Midbrain (tissue), 1 donor: ENCODE results near the gene ZBTB1.

Experiments
- DNase-seq: peaks from one replicate; lab custom pipeline; 2025; lab: John Stamatoyannopoulos, UW

The ZBTB1 gene, protein sequence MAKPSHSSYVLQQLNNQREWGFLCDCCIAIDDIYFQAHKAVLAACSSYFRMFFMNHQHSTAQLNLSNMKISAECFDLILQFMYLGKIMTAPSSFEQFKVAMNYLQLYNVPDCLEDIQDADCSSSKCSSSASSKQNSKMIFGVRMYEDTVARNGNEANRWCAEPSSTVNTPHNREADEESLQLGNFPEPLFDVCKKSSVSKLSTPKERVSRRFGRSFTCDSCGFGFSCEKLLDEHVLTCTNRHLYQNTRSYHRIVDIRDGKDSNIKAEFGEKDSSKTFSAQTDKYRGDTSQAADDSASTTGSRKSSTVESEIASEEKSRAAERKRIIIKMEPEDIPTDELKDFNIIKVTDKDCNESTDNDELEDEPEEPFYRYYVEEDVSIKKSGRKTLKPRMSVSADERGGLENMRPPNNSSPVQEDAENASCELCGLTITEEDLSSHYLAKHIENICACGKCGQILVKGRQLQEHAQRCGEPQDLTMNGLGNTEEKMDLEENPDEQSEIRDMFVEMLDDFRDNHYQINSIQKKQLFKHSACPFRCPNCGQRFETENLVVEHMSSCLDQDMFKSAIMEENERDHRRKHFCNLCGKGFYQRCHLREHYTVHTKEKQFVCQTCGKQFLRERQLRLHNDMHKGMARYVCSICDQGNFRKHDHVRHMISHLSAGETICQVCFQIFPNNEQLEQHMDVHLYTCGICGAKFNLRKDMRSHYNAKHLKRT

GRCh38 chr14:64504310-64504896, at the start of gene ZBTB1:
TSS of gene ZBTB1 (plus strand) at chr14:64504770. CDS start at chr14:64521505, 16,735 bp downstream.
- peak; percentile 86 for DNase-seq

- DNase-seq: no peak
These were observed 45.0 kb upstream of the ZBTB1 start for GRCh38 chr14:64459405-64460136.

DNA sequence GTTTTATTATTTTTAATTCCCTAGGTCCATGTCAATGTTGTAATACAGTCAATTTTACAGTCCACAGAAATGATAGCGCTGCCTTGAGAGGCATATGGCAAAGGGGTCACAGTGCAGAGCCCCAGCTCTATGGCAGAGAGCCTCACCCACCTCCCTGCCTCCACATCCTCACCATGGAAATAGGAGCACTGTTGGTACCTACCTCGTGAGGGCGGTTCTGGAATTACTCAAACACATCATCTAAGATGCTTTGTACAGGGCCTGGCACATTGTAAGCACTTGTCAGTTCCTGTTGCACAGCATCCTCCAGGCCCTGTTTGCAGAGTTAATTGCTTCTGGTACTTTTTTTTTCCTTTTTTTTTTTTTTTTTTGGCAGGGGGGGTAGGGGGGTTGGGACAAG, 43.3 kb upstream of the ZBTB1 start:
- DNase-seq: no peak

- DNase-seq: no peak
These were observed 41.4 kb upstream of the ZBTB1 start for GRCh38 chr14:64463195-64463594.

GRCh38 chr14:64463873-64464272, 40.7 kb upstream of the ZBTB1 start:
- no peak for DNase-seq

DNA sequence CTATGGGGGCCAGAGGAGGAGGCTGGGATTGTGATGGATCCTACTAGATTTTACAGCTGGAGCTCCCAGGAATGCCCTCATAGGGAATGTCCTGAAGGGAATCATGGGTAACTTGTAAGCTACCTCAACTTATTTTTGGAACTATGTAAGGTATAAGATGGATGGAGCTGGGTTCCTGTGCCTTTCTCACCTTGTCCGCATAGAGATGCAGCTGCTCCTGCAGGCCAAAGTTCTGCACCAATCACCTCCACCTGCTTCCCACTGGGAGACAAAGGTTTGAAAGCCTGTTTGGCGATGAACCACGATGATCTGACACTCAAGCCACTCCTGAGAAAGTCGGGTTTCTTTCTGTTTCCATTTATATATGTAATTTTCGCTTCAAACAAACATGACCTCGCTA, 39.9 kb upstream of the ZBTB1 start:
- no peak for DNase-seq

DNA sequence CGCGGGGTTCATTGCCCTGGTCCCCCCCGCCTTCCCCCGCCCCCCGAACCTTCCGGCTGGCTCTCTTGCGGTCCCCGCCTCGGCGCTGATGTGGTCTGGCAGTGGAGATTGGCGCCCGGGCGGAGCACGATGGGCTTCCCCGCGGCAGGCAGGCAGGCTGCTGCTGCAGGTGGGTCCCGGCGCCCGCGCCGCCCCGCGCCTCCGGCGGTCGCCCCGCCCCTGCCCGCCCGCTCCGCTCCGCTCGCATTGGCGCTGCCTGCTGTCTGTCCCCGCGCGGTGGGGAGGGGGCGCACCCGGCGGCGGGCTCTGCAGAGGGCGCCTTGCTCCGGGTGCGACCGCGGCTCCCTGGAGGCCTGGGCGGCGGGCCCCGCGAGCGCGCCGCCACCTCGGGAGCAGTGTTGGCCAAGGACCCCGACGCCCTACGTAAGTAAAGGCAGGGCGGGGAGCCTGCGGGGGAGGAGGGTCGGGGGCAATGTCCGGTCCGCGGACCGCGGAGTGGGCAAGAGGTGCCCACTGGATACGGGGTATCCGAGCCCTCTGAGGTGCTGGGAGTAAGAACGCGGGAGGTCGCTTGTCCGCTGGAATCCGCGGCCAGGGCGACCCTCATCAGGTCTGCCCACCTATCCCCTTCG, 39.3 kb upstream of the ZBTB1 start, which contains the start of gene AKAP5:
AKAP5 (plus strand) TSS at position 309 of the 632 bp plus-strand sequence. CDS start 2,896 bp downstream, outside the sequence.
- peak; percentile 64 for DNase-seq

GRCh38 chr14:64465831-64466554, 38.6 kb upstream of the ZBTB1 start:
- peak; percentile 35 for DNase-seq

- no peak for DNase-seq
These were observed 37.5 kb upstream of the ZBTB1 start for GRCh38 chr14:64467101-64467500.

DNA sequence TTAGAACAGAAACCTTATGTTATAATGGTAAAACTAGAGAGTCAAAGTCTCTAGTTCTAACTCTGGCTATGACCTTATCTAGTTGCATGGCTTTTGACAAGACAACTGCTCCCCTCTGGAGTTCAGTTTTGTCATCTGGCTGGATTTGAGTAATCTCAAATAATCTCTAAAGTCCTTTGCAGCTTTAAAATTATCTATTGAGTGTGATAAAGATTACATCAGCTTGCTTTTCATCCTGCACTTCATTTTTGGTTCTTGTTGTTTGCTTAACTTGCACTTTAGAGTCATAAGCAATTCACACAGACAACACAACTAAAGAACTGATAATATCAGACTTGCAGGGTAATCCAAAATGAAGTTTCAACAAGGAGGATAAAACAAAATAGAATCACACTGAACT, 37.0 kb upstream of the ZBTB1 start:
- no peak for DNase-seq

GRCh38 chr14:64468451-64468850, 36.1 kb upstream of the ZBTB1 start:
- DNase-seq: no peak

DNA sequence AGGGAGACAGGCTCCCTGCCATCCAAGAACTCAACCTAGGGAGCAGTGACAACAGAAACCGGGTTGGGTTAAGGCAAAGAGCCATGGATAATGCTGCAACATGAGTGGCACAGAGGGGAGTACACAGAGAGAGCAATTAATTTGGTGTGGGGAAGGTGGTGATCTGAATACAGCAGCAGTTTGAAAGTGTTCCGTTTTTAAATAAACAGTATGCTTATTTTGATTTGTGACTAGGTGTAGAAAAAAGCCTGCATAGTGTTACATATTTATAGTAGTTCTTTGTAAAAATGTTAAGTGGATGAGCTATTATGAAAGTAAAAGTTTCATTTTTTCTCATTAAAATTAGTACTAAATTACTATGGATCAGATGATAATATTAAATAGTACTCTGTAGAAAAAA, 30.5 kb upstream of the ZBTB1 start:
- DNase-seq: no peak

DNA sequence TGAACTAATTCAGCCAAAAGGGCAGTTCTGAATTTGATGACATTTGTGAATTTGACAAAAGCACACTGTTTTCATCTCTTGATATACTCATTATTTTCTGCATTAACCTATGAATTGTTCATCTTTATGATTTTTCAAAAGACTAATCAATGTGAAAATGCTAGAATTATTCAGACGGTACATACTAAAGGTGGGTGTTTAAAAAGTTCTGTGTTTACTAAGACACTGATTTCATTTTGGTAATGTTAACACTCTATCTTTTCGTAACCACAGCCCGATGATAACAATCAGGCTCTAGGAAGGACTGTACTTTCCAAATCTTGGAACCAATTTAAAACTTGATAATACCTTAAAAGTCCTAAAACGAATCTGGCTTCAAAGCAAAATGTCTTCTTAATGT, 29.9 kb upstream of the ZBTB1 start:
- no peak for DNase-seq

DNA sequence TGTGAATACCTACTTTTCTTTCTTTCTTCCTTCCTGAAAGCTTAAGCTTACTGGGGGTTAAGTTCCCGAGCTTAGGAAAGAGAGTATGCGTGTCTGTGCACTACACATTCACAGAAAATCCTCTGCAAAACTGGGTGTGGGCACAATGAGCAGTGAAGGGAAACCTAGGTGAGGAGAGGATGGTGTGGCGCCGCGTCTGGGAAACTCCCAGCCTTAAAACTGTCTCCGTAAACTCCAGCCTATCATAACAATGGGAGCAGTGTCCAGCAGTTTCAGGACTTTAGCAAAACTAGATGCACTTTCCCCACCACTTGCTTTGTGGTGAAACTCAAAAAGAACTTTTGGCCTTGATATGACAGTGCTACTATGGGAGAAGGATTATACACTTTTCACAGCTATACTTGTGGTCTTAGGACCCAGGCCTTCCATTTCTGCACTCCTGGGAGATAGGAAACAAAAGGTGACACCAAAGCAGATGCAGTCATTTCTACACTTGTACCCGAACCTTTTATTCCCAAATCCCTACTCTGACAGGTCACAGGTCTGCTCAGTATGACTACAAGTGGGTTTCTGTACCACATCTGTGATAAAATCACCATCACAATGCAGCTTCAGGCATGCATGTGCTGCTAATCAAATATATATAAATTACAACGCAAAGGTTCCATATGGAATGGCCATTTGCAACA, 28.8 kb upstream of the ZBTB1 start:
- no peak for DNase-seq

DNA sequence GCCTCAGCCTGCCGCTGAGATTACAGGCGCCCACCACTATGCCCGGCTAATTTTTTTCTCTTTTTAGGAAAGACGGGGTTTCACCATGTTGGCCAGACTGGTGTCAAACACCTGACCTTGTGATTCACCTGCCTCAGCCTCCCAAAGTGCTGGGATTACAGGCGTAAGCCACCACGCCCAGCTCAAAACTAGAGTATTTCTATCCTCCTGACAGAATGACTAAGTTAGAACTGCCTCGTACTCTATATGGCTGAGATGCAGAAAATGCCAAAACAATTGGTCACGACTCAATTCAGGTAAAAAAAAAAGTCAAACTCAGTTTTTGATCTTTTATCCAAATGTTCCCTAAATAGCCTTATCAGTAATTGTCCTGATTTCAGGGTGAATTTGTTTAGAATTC, 28.1 kb upstream of the ZBTB1 start:
- no peak for DNase-seq

- DNase-seq: peak; percentile 7
These were observed 25.8 kb upstream of the ZBTB1 start for GRCh38 chr14:64478634-64479250.

GRCh38 chr14:64488590-64489099, 15.9 kb upstream of the ZBTB1 start:
- no peak for DNase-seq

DNA sequence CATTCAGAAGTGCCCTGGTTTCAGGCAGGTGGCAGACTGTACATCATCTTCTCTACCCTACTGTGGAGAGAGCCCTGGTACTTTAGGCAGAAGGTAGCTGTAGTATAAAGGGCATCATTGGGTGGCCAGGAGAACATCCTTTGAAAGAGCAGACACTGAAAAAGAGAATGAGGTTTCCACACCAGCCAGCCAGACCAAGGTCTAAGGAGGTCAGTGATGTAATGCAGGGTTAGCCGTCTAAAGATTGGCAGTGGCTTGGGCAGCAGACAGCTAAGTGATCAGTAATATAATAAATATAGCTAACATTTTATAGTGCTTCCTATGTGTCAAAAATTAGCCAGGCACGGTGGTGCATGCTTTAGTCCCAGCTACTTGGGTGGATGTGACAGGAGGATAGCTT, 12.9 kb upstream of the ZBTB1 start:
- no peak for DNase-seq

DNA sequence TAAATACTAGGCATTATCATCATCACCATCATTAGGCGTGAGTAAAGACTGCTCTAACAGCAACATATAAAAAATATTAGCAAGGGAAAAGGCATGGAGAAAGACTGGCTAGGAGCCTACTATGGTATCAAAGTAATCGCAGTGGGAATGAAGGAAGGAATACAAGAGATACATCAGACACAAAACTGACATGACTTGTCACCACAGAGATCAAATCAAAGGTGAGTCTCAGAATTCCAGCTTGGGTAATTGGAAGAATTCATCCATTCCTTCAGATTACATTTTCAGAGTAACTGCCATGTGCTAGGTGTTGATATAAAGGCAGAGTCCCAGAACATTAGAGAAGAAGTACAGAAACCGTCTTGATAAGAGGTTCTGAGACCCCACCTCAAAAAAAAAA, 11.1 kb upstream of the ZBTB1 start:
- no peak for DNase-seq

DNA sequence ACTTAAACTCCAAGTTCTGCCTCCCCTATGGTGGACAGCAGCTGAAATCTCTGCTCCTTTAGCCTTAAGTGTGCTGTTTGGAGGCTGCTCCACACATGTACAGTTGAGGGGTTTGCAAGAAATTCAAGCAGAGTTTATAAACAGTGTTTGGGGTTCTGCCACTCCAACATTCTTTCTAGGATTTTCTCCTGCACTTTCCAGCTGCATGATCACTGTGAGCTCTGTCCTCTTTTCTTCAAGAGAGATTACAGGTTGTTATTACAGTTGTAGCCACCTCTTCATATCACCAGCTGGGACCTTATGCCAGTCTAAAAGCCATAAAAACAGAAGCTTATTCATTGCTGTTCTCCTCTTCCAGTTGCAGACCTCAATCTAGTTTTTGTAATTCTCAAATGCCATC, 9.3 kb upstream of the ZBTB1 start:
- DNase-seq: no peak
